NB4 (cell line): ENCODE measurements around the gene OTOF.

Experiments used
- DNase-seq: peaks from one replicate; pipeline ENCODE4 v3.0.0; 2010; ENCODE audit warnings: low read depth
- H3K4me3 ChIP-seq: one replicate; pipeline ENCODE4 v1.5.1; 2011; ENCODE audit warnings: mild to moderate bottlenecking, low read depth, low read length, moderate library complexity
- CTCF ChIP-seq: IDR thresholded peaks from one replicate; pipeline ENCODE4 v1.5.1; 2012; ENCODE audit warnings: low read depth, low read length
- MAX ChIP-seq: IDR thresholded peaks from 2 replicates; pipeline ENCODE4 v1.6.1; 2011; ENCODE audit warnings: low read depth, low read length
- MYC ChIP-seq: IDR thresholded peaks from 2 replicates; pipeline ENCODE4 v1.6.1; 2011; ENCODE audit warnings: low read depth, low read length
- POLR2A ChIP-seq: IDR thresholded peaks from 2 replicates; pipeline ENCODE4 v1.6.1; 2011; ENCODE audit warnings: mild to moderate bottlenecking; ENCODE audit not compliant: insufficient read length; ENCODE audit errors: extremely low read depth

Gene OTOF

GRCh38 chr2:26450031-26450635 is 27.8 kb downstream of the OTOF start:
- no peak for DNase-seq
- TF ChIP-seq MAX: no peak
- TF ChIP-seq POLR2A: no peak
- H3K4me3 ChIP-seq: no peak overlapping the region

GRCh38 chr2:26449278-26450030 is 28.5 kb downstream of the OTOF start:
- no peak overlapping the region for H3K4me3 ChIP-seq
- no peak for DNase-seq
- TF ChIP-seq MAX (no peak), CTCF (no peak), MYC (no peak)

- no peak for DNase-seq
- H3K4me3 ChIP-seq: no peak overlapping the region
- TF ChIP-seq MAX: no peak
- TF ChIP-seq POLR2A: no peak
- no peak for TF ChIP-seq MYC
- TF ChIP-seq CTCF: no peak
These were observed 29.3 kb downstream of the OTOF start for GRCh38 chr2:26448651-26449050.

- DNase-seq: no peak
- TF ChIP-seq MYC (no peak), MAX (no peak), POLR2A (no peak), CTCF (no peak)
- H3K4me3 ChIP-seq: no peak overlapping the region
These were observed 33.7 kb downstream of the OTOF start for GRCh38 chr2:26444236-26444635.

GRCh38 chr2:26442707-26443106 is 35.2 kb downstream of the OTOF start:
- H3K4me3 ChIP-seq: no peak overlapping the region
- DNase-seq: no peak
- TF ChIP-seq POLR2A: no peak
- TF ChIP-seq MYC: no peak
- TF ChIP-seq MAX: no peak

- no peak for DNase-seq
- no peak for TF ChIP-seq POLR2A
- H3K4me3 ChIP-seq: no peak overlapping the region
These were observed 35.6 kb downstream of the OTOF start for GRCh38 chr2:26442301-26442700.

GRCh38 chr2:26438926-26439325 is 39.0 kb downstream of the OTOF start:
- no peak overlapping the region for H3K4me3 ChIP-seq
- TF ChIP-seq CTCF (no peak), MAX (no peak), MYC (no peak), POLR2A (no peak)
- DNase-seq: no peak
